Measurements from ENCODE around the gene NPM1.
A peak's percentile ranks its signal among the peaks of the same experiment; 100 is the strongest.

NPM1 gene

DNA sequence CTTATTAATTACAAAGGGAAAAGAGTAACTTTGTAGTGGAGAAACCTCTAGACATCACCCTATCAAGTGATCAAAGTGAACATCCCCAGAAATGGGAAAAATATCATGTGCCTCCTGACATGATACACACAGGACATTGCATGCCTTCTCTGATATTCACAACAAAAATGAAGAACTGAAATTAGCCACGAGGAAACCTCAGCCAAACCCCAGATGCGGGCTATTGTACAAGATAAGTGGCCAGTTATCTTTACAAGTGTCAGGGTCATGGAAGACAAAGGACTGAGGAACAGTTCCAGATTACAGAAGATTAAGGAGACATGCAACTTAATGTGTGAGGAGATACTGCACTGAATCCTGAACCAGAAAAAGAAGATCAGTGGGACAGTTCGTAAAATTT, 23.8 kb upstream of the NPM1 start:
- Histone ChIP-seq H4K20me1 (ENCODE audit: insufficient read depth, low read length) (no peaks in the 10 kb centered on the region), H3K4me1 (ENCODE audit: low read length) (peaks cover 16% of the 10 kb centered on the region), H3K27me3 (ENCODE audit: low read depth, low read length) (peaks cover 15% of the 10 kb centered on the region; the same call in 1 of the 2 replicates), H3K36me3 (replicated peaks; ENCODE audit: low read depth, low read length) (no peaks in the 10 kb centered on the region), H2AFZ (ENCODE audit: low read depth, low read length) (no peak overlapping the region), H3K4me2 (ENCODE audit: low read length) (peak overlapping the region; percentile 36), H3K4me3 (ENCODE audit: low read length) (no peak overlapping the region), H3K9ac (ENCODE audit: low read length) (no peak overlapping the region), H3K27ac (ENCODE audit: low read length) (no peak overlapping the region), H3K9me3 (ENCODE audit: insufficient read depth, low read length) (no peaks in the 10 kb centered on the region), H3K79me2 (ENCODE audit: low read length) (no peaks in the 10 kb centered on the region)
- no peak for TF ChIP-seq EZH2phosphoT487 (IDR thresholded peaks at IDR 0.05; ENCODE audit: low read depth)
- TF ChIP-seq, protein P1, sequence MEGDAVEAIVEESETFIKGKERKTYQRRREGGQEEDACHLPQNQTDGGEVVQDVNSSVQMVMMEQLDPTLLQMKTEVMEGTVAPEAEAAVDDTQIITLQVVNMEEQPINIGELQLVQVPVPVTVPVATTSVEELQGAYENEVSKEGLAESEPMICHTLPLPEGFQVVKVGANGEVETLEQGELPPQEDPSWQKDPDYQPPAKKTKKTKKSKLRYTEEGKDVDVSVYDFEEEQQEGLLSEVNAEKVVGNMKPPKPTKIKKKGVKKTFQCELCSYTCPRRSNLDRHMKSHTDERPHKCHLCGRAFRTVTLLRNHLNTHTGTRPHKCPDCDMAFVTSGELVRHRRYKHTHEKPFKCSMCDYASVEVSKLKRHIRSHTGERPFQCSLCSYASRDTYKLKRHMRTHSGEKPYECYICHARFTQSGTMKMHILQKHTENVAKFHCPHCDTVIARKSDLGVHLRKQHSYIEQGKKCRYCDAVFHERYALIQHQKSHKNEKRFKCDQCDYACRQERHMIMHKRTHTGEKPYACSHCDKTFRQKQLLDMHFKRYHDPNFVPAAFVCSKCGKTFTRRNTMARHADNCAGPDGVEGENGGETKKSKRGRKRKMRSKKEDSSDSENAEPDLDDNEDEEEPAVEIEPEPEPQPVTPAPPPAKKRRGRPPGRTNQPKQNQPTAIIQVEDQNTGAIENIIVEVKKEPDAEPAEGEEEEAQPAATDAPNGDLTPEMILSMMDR (IDR thresholded peaks at IDR 0.05; ENCODE audit: low read depth, low read length) = no peak

- no peaks in the 10 kb centered on the region for H3K79me2 ChIP-seq (ENCODE audit: low read length)
- no peak overlapping the region for H3K4me2 ChIP-seq (ENCODE audit: low read length)
- no peaks in the 10 kb centered on the region for H3K9me3 ChIP-seq (ENCODE audit: insufficient read depth, low read length)
- H3K4me1 ChIP-seq (ENCODE audit: low read length) = peaks cover 16% of the 10 kb centered on the region
- no peak overlapping the region for H2AFZ ChIP-seq (ENCODE audit: low read depth, low read length)
- H3K27ac ChIP-seq (ENCODE audit: low read length) = no peak overlapping the region
- TF ChIP-seq, protein P1 (IDR thresholded peaks at IDR 0.05; ENCODE audit: low read depth, low read length) = peak; percentile 50
- no peak for TF ChIP-seq EZH2phosphoT487 (IDR thresholded peaks at IDR 0.05; ENCODE audit: low read depth)
- no peaks in the 10 kb centered on the region for H4K20me1 ChIP-seq (ENCODE audit: insufficient read depth, low read length)
- H3K4me3 ChIP-seq (ENCODE audit: low read length) = no peak overlapping the region
- H3K36me3 ChIP-seq (replicated peaks; ENCODE audit: low read depth, low read length) = no peaks in the 10 kb centered on the region
- H3K27me3 ChIP-seq (ENCODE audit: low read depth, low read length) = peaks cover 15% of the 10 kb centered on the region; the same call in 1 of the 2 replicates
- H3K9ac ChIP-seq (ENCODE audit: low read length) = no peak overlapping the region
Measured at GRCh38 chr5:171365351-171365750, 22.3 kb upstream of the NPM1 start.

DNA sequence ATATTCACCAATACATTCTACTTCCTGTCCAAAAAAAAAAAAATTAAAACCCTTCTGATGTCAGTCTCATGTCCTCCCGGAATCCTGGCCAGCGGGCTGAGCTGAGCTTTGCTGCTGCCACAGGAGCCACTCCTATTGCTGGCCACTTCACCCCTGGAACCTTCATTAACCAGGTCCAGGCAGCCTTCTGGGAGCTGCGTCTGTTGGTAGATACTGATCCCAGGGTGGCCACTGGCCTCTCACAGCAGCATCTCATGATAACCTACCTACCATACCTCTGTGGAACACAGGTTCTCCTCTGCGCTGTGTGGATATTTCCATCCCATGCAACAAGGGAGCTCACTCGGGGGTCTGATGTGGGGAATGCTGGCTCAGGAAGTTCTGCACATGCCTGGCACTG, 21.0 kb upstream of the NPM1 start:
- Histone ChIP-seq H3K9me3 (ENCODE audit: insufficient read depth, low read length) (no peaks in the 10 kb centered on the region), H3K27me3 (ENCODE audit: low read depth, low read length) (peaks cover 15% of the 10 kb centered on the region; the same call in 1 of the 2 replicates), H3K4me1 (ENCODE audit: low read length) (peaks cover 21% of the 10 kb centered on the region), H3K79me2 (ENCODE audit: low read length) (no peaks in the 10 kb centered on the region), H3K4me2 (ENCODE audit: low read length) (no peak overlapping the region), H3K9ac (ENCODE audit: low read length) (no peak overlapping the region), H3K36me3 (replicated peaks; ENCODE audit: low read depth, low read length) (no peaks in the 10 kb centered on the region), H2AFZ (ENCODE audit: low read depth, low read length) (no peak overlapping the region), H3K4me3 (ENCODE audit: low read length) (no peak overlapping the region), H4K20me1 (ENCODE audit: insufficient read depth, low read length) (no peaks in the 10 kb centered on the region), H3K27ac (ENCODE audit: low read length) (no peak overlapping the region)
- TF ChIP-seq, protein P1 (IDR thresholded peaks at IDR 0.05; ENCODE audit: low read depth, low read length) = no peak
- no peak for TF ChIP-seq EZH2phosphoT487 (IDR thresholded peaks at IDR 0.05; ENCODE audit: low read depth)

GRCh38 chr5:171367424-171368370, 20.0 kb upstream of the NPM1 start:
- Histone ChIP-seq H2AFZ (ENCODE audit: low read depth, low read length) (no peak overlapping the region), H3K4me3 (ENCODE audit: low read length) (no peak overlapping the region), H3K4me1 (ENCODE audit: low read length) (peaks cover 21% of the 10 kb centered on the region), H3K27me3 (ENCODE audit: low read depth, low read length) (peaks cover 15% of the 10 kb centered on the region; the same call in 1 of the 2 replicates), H3K79me2 (ENCODE audit: low read length) (no peaks in the 10 kb centered on the region), H3K27ac (ENCODE audit: low read length) (no peak overlapping the region), H3K36me3 (replicated peaks; ENCODE audit: low read depth, low read length) (no peaks in the 10 kb centered on the region), H3K9me3 (ENCODE audit: insufficient read depth, low read length) (no peaks in the 10 kb centered on the region), H4K20me1 (ENCODE audit: insufficient read depth, low read length) (no peaks in the 10 kb centered on the region), H3K4me2 (ENCODE audit: low read length) (no peak overlapping the region), H3K9ac (ENCODE audit: low read length) (no peak overlapping the region)
- no peak for TF ChIP-seq EZH2phosphoT487 (IDR thresholded peaks at IDR 0.05; ENCODE audit: low read depth)
- TF ChIP-seq, protein P1 (IDR thresholded peaks at IDR 0.05; ENCODE audit: low read depth, low read length) = no peak
